NCI-H2196 (cell line): Measurements from ENCODE around the gene STARD8.
"Not testable (repeated sequence)": the region's sequence is repeated elsewhere in the genome, so short reads cannot be mapped to it uniquely, and the experiment has no call there.

Source experiments
- DNase-seq: peaks from one replicate; lab custom pipeline; 2025; ENCODE audit not compliant: unreplicated experiment; lab: John Stamatoyannopoulos, UW

Gene STARD8

DNA sequence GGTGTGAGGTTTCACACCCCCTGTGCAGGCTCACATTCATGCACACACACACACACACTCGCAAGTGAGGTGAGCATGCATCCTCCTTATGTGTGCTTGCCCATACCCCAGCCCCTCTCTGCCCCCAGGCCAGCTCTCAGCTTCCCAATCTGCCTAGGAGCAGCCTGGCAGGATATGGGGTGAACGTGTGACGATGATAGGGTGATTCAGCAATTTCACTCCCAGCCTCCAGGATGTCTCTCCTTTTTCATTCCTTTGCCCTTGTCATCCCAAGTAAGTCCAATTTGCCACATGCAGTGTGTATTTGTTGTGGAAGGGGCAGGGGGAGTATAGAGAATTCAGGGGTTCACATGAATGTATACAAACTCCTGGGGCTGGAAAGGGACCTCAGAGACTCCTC is 7.2 kb downstream of the STARD8 start:
- no peak for DNase-seq

DNA sequence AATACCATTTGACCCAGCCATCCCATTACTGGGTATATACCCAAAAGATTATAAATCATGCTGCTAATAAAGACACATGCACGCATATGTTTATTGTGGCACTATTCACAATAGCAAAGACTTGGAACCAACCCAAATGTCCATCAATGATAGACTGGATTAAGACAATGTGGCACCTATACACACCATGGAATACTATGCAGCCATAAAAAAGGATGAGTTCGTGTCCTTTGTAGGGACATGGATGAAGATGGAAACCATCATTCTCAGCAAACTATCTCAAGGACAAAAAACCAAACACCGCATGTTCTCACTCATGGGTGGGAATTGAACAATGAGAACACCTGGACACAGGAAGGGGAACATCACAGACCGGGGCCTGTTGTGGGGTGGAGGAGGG is 9.0 kb downstream of the STARD8 start:
- DNase-seq: not testable (repeated sequence)

DNA sequence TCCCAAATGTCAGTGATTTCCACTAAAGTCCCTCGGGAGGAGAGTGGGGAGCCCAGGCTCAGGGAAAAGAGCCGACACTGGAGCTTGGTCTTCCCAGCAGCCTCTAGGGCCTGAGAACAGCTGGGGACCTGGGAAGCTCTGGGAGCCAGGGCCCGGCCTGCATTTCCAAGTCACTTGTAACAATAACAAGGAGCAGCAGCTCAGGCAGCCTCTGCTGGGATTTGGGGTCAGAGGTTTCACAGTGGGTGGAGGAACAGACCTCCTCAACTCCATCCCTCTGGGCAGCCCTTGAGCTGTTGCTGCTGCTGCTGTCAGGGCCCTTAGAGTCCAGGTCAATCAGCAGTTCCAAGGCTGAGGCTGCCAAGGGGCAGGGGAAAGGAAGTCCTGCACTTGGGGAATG is 11.1 kb downstream of the STARD8 start:
- no peak for DNase-seq

DNA sequence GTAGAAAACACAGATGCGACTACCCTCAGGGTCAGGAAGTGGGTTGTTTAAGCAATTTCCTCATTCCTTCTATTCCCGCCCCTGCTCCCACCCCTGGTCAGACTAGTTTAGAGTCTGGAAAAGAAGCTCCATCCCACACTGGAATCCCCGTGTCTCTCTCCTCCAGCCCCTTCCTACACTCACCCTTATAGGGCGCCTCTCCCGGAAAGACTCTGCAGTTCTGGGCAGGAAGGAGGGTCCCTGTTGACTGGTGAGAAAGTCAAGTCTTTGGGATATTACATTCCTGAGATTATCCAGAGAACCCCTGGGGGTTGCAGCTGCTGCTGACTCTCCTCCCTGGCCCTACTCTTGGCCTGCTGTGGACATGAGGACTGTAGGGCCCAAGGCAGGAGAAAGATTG is 11.9 kb downstream of the STARD8 start:
- DNase-seq: no peak

DNA sequence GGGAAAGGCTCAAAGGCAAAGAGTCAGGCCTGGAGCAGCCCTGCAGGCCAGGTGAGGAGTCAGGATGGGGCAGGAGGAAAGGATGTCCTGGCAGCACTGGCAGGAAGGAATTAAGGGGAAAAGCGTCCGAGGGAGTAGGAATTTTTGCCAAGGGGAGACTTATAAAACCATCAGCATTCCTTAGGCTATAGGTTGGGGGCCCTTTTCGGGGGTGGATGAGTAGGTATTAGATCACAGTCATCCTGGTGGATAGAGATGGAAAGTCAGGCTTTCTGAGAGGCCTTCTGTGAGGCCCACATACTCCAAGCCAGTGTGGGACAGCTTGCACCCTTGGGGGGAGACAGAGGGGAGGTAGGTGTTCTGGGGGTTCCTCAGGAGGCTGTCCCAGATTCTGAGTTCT is 12.3 kb downstream of the STARD8 start:
- DNase-seq: no peak

DNA sequence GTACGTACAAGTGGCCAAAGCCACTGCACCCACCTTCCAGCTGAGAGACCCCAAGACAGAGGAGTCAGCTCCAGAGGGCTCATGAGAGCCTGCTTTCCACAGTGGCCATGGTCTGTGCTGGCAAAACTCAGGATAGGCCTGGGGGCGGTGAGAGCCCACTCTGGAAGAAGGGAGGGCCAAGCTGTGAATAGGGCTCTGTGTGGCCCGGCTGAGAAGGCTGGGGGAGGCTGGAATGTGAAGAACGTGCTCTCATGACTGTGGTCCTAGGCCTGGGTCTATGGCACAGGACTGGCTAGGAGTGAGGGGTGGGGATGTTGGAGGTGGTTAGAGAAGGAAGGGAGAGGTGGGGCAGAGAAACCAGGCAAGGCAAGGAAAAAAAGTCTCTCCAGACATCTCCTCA is 13.3 kb downstream of the STARD8 start:
- DNase-seq: no peak

DNA sequence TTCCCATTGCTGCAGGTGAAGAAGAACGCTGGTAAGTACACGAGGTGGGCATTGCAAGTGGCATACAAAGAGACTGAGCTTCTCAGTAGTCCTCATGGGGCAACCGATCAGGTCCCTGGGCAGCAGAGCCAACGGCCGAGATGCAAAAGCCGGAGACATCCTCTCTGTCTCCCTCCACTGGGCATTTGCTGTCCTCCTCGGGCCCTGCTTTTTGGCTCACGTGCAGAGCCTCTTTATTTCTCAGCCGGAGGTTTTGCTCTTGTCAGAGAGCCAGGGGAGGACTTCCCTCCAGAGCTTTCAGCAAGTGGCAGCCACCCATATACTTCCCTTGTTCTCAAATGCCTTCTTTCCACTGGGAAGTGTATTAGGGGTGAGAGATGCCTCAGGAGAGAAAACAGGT is 18.0 kb downstream of the STARD8 start:
- DNase-seq: no peak

DNA sequence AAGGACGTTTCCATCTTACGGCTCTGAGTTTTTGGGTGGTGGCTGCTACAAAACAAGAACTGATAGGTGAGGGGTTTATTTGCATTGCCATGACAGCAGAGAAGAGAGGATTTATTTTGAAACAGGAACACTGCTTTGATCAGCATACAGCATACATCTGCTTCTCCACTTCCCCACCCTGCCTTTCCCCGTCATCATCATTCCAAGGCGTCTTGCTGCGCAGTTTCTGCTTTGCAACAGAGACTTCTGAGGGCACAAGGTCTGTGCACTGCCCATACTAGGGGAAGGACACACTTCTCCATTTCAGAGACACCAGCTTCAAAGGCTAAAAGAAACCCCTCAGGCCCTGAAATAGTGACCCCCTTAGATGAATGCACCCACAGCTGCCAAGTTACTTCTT is 19.1 kb downstream of the STARD8 start:
- DNase-seq: no peak

DNA sequence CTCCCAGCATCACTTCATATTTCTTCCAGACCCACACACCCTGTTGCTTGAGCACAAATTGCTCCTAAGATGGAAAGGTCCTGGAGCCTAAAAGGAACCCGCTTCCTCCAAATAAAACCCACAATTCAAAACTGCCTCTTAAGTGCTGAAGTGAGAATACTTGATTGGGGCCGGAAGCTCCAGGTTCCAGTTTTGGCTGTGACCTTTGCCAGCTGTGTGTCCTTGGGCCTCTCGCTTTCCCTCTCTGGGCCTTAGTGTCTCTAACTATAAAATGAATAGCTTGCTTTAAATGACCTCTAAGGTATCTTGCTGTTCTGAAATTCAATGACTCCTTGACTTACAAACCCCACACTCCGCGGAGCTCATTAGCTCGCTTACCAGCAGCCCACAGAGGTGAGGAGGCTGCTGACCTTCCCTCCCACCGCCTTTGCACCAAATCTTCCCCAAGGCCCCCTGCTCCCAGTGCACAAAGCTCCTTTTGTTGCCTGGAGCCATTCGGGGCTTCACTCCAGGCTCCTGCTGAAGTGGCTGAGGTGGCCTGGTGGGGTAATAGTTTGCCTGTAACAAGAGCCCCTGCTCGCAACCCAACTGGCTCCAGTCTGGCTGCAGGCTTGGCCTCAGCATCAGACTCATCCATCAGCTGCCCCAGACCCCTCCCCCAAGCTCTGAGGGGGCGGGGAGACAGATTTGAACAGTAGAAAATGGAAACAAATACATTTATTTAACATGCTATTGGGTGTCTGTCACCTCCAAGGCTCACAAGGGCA is 21.8 kb downstream of the STARD8 start:
- no peak for DNase-seq

DNA sequence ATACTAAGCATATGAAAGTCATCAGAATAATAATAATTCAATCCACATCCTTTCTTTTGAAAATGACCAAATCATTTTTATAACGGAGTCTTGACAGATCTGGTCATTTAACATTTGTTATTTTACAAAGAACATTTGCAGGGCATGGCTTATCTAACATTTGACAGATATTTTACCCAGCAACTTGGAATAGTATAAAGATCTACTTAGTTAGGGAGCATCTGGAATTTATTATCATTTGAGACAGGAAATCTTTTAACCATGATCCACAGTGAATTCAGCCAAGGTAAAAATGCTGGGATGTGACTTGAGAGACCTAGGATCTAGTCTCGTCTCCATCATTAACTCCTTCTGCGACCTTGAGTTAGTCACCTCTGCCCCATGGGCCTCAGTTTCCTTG is 22.4 kb downstream of the STARD8 start:
- DNase-seq: no peak

DNA sequence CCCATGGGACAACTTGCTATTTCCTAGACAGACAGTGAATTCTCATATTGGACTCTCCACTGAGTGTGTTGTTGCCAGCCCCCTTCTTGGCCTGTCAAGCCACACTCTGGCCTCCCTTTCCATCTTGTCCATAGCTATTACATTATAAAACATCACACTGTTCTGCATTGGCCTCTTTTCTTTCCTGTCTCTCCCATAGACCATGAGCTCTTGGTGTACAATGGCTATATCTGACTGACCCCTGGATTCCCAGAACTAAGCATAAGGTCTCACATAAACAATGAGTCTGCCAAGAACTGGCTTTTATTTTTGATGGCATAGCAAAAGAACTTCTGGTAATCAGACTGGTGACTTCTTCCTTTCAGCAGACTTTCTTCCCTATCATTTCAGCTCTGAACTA is 23.8 kb downstream of the STARD8 start:
- DNase-seq: no peak

DNA sequence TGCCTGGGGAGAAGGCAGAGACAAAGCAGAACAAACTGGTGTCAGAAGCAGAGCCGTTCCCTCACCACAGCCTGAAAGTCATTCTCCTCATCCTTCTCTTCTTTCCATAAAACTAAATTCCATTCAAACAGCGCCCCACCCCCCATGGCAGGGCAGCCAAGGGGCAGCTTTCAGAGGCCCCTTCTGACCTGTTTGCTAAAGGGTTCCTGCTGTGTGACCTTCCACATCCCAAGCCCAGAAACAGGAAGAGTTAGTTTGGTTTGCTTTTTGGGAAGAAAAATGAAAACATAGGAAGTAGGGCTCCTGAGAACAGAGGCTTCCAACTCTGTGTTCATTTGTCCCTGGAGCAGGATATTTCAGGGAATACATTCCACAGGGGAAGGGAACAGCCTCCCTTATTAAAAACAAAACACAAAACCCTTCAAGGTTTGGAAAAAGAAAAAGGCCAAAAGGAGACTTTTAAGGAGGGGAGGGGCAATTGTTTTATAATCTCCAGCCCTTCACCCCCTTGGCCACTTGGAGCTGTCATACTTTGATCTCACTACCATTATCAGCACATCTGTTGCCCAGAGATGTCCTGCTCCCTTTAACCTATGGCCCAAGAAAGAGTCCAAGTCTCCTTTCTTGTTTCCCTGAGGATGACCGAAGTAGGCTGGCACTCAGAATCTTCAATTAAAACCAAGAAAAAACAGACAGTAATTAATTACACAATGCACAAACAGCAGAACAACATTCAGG is 25.3 kb downstream of the STARD8 start:
- no peak for DNase-seq

DNA sequence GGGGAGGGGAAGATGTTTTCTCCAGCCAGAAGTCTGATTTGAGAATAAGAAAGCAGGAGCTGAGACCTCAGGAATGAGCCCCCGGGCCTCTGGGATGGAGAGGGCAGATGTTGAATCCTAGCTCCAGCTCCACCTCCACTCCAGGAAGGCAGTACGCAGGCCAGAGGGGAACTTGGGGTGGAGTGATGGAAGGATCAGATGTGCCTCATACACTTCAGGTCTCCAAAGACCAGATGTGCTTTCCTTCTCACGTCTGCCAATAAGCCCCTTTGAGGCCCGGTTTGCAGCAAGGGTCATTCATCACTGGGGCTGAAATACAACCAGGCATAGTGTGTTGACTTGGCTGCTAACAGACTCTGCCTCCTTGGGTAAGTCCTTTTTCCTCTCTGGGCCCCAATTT is 28.1 kb downstream of the STARD8 start:
- no peak for DNase-seq

DNA sequence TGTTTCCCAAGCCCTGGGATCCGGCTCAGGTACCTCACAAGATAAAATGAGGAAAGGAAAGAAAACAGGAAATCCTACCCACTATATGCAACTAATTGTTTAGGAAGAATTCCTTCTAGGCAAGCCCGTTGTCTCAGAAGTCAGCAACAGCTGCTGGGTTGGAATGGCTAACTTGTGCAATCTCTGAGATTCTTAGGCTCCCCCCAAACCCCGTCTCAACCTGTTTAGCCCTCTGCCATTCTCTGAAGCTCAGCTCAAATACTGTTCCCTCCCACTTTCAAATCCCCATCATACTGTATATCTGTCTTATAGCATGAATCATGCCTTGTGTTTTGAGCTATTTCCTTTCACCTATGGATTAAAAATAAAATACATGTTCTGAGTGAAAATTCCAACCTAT is 28.9 kb downstream of the STARD8 start:
- no peak for DNase-seq

DNA sequence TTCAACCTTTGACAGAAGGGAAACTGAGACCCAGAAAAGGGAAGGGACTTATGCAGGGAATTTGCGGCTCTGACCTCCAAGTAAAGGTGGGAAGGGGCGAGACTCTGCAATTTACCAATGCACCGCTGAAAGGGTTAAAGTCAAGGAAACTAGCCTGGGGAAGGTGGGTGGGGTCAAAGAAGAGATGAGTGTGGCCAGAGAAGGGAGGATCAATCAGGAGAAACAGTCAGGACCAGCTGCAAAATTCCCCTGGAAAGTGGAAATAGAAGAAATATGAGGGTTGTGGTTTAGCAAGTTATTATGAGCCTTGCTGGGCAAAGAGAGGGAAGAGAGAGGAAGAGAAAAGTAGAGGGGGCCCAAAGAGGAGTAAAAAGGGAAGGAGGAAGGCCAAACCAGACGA is 30.5 kb downstream of the STARD8 start:
- no peak for DNase-seq

DNA sequence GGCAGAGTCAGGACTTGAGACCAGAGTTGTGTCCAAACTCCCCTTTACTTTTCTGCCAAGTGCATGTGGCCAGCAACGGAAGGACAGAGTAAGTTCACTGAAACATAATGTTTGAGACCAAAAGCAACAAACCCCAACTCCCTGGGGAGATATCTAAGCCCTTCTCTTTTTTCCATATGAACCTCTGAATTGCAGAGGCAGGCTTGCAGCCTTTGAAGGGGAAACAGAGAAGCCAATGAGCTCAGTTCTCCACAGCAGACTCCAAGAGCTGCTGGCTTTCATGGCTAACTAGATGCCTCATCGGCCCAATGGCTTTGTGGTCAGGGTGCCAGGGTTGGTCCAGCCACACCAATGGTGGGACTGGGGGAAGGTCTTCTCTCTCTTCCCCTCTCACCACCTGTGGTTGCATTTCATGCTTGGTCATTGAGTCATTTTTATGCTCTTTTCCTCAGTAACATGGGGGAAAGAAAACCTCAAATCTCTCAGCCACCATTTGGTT is 34.0 kb downstream of the STARD8 start:
- no peak for DNase-seq

DNA sequence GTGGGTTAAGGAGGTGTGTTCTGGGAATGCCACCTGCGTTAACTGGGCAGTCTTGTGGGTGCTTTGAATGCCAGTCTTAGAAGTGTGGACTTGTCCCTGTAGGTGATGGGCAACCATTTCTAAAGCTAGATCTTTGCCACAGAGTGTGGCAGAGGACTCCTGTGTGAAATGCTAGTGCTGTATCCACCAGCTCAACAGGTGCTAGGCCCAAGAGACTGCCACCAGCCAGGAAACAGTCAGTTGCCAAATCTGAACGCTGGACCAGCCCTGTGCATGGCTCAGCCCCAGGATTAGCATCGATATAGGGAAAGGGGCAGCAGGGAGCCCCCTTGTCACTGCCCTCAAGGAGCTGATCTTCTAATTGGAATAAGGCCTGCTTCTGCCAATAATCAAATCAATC is 35.3 kb downstream of the STARD8 start:
- no peak for DNase-seq

DNA sequence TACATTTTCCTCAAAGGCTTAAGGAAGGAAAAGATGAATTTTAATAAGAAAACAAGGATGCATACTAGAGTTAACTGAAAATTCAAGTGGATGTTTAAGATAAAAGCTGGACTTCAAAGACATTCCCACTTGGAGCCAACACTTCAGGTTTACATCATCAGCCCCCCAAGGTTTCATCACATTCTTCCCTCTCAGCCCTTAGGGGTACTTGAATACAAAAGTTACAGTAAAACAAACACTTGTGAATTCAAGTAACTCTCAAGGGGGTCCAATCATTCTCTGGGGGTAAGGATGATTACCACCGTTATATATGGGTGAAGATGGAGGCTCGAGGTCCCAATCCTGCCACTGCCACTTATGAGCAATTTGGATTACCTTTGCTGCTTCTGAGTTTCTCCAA is 36.1 kb downstream of the STARD8 start:
- DNase-seq: no peak

DNA sequence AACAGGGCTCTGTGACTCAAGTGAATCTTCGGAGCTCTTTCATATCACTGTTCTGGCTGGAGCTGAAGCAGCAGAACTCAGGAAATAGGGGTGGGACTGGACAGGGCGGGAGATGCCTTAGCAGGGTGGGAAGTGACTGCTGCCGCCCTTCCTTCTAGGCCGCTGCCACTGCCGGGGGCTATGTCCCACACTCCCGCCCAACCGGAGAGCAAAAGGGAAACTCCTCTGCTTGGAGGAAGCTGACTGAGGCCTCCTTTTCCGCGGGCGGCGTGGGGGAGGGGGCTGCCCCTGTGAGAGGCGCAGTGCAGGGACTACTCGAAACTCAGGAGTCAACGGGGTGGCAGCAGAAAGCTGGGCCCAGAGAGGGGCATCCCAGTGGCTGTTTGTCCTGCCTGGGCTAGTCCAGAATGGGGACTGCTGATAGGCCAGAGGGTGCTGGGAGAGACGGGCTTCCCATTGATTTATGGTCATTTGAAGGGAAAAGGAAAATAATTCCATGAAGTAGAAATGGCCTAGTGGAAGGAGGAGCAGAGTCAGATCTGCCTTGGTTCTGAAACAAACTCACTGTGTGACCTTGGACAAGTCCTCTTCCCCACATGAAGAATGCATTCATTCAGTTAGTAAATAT is 36.9 kb downstream of the STARD8 start:
- no peak for DNase-seq

DNA sequence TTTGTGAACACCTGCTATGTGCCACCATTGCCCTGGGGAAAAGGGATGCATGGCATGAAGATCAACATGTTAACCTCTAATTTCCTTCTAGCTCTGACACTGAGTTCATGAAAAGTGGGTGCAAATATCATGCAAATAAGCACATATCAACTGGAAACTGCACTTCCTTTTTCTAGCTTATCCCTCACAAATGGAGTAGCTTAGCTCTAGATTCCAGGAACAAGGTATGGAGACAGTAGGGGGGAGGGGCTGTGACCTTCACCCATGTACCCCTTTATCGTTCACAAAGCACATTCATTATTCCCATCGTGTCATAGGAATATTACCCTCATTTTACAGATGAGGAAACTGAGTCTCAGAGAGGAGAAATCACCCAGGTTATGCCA is 37.4 kb downstream of the STARD8 start:
- no peak for DNase-seq

DNA sequence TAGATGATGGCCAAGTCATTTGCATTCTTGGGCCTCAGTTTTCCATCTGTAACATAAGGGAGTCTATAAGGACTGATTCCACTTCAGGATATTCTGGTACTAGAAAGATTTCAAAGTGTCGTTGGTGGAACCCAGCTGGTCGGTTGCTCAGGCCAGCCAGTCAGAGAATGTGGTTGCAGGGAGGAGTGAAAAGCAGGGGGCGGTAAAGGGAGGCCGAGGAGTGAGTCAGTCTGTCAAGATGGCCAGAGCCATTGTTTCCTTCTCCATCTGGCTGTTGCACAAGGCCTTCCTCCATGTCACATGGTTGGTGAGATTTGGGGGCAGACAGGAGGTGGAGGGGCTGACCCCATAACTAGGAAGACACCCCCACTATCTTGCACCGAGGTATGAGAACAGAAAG is 38.2 kb downstream of the STARD8 start:
- no peak for DNase-seq
